Sigmoid colon (tissue), 7 donors: ENCODE results near the gene ROBO3. TPM values are rescaled to one million over a fixed set of nuclear protein-coding genes. Genes with fewer than 3 reads are reported as not detected.

Source experiments
- DNase-seq: peaks from one replicate; pipeline ENCODE4 v3.0.0-alpha.2; 2019
- H3K27ac ChIP-seq, 4 donors: fragments of 200-600 bp; sonication (generic); one replicate each; pipeline ENCODE4 v1.5.1; 2016 to 2019; ENCODE audit warnings: mild to moderate bottlenecking in 1 of 4
- H3K27me3 ChIP-seq, 3 donors: fragments of 200-600 bp; sonication (generic); one replicate each; pipeline ENCODE4 v1.5.1; 2019; ENCODE audit warnings: mild to moderate bottlenecking in 1 of 3
- H3K36me3 ChIP-seq, 4 donors: fragments of 200-600 bp; sonication (generic); one replicate each; pipeline ENCODE4 v1.5.1; 2016 to 2019
- H3K4me1 ChIP-seq, 4 donors: fragments of 200-600 bp; sonication (generic); one replicate each; pipeline ENCODE4 v1.5.1; 2017 to 2019
- H3K4me3 ChIP-seq, 4 donors: fragments of 200-600 bp; sonication (generic); one replicate each; pipeline ENCODE4 v1.5.1; 2017 to 2019; ENCODE audit warnings: mild to moderate bottlenecking in 2 of 4, moderate library complexity in 1 of 4
- H3K9me3 ChIP-seq, 4 donors: fragments of 200-600 bp in 3 of 4; sonication (generic) in 3 of 4; one replicate each; pipeline versions ENCODE4 v1.5.1 to v1.6.1; 2013 to 2019
- EP300 ChIP-seq, 4 donors: sonication (generic); formaldehyde crosslinking; IDR thresholded peaks; one replicate each; pipeline ENCODE4 v1.6.1; 2017; ENCODE audit warnings: antibody characterized with exemption in 4 of 4
- POLR2A ChIP-seq, 2 donors: fragments of 450-650 bp; IDR thresholded peaks; one replicate each; pipeline ENCODE4 v1.6.1; 2016; ENCODE audit warnings: antibody characterized with exemption in 2 of 2, mild to moderate bottlenecking in 2 of 2, moderate library complexity in 2 of 2
- POLR2AphosphoS5 ChIP-seq, 4 donors: sonication (generic); formaldehyde crosslinking; IDR thresholded peaks; one replicate each; pipeline ENCODE4 v1.6.1; 2017; ENCODE audit warnings: antibody characterized with exemption in 4 of 4
- WGBS, 2 donors: extraction: QIAGEN DNeasy Blood & Tissue Kit; methylation state at CpG; one replicate each; pipeline ENCODE4 v1.1.7; 2013; 5-methylcytosine and 5-hydroxymethylcytosine counted together
- intact Hi-C: fragments of 100-400 bp; cut with DNase I; formaldehyde crosslinking; loops from one replicate; pipeline ENCODE4 v1.15.1; 2023
- polyA plus RNA-seq, 3 donors: library from polyadenylated mRNA; stranded (reverse); fragments of 200-250 nt; gene quantifications; one replicate each; pipeline ENCODE4 v1.2.3, GENCODE V29; 2013
- total RNA-seq, 4 donors: library from RNA; depleted of rRNA; stranded (reverse); fragments of >200 nt; gene quantifications; one replicate each; pipeline ENCODE4 v1.1.0, GENCODE V29; 2016
- TF ChIP-seq, protein P1 (sequence below), 4 experiments: fragments of 450-650 bp in 3 of 4; fragments of 200-600 bp in 1 of 4; IDR thresholded peaks; one replicate each; pipeline ENCODE4 v1.5.1; 2016 to 2019; ENCODE audit warnings: antibody characterized with exemption in 4 of 4, mild to moderate bottlenecking in 3 of 4, moderate library complexity in 2 of 4
- donor health status: healthy with polysubstance abuse.
- donor health status: Bipolar disorder and iron deficiency.
- donor health status: healthy.

The ROBO3 gene
- total and polyA plus RNA-seq, 7 donors, result 1.6 to 37.7 (median 9.1) TPM

DNA sequence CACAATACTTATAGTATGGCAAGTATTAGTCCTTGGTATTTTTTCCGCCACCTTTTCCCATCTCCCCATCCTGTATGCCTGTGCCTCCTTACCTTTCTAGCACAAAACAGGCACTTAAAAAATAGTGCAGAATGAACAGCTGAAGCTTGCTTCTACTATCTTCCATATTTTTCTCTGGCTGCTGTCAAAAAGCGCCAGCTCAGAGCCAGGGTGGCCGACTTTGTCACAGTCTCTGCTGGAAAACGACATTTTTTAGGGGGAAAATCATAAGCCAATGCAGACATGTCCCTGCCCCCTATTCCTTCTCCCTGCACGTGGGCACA lies 26.5 kb upstream of the ROBO3 start:
- Histone ChIP-seq H3K36me3 (no peaks in the 10 kb centered on the region), H3K27me3 (peaks cover 32 to 62% (median 52%) of the 10 kb centered on the region in 3 donors), H3K9me3 (no peaks in the 10 kb centered on the region), H3K4me1 (peaks cover 0 to 28% (median 27%) of the 10 kb centered on the region in 4 donors), H3K27ac (no peak overlapping the region), H3K4me3 (peak overlapping the region in 1 of 4 donors; percentile 41)
- no peak for DNase-seq
- 26 to 31% methylated on average over 5 of the region's 5 CpGs for WGBS, 2 donors
- intact Hi-C loops, result loop anchor here (5.0 kb wide), 1 partner anchor 39 kb away; no protein-coding TSS in a partner anchor
- TF ChIP-seq, protein P1, sequence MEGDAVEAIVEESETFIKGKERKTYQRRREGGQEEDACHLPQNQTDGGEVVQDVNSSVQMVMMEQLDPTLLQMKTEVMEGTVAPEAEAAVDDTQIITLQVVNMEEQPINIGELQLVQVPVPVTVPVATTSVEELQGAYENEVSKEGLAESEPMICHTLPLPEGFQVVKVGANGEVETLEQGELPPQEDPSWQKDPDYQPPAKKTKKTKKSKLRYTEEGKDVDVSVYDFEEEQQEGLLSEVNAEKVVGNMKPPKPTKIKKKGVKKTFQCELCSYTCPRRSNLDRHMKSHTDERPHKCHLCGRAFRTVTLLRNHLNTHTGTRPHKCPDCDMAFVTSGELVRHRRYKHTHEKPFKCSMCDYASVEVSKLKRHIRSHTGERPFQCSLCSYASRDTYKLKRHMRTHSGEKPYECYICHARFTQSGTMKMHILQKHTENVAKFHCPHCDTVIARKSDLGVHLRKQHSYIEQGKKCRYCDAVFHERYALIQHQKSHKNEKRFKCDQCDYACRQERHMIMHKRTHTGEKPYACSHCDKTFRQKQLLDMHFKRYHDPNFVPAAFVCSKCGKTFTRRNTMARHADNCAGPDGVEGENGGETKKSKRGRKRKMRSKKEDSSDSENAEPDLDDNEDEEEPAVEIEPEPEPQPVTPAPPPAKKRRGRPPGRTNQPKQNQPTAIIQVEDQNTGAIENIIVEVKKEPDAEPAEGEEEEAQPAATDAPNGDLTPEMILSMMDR (IDR thresholded peaks at IDR 0.05), result no peak
- TF ChIP-seq POLR2A (IDR thresholded peaks at IDR 0.05) (no peak), EP300 (IDR thresholded peaks at IDR 0.05) (no peak), POLR2AphosphoS5 (IDR thresholded peaks at IDR 0.05) (no peak)

- Histone ChIP-seq H3K27me3 (peaks cover 35 to 68% (median 58%) of the 10 kb centered on the region in 3 donors), H3K4me3 (peak overlapping the region in 3 of 4 donors; percentile 17 to 41 (median 37)), H3K36me3 (no peaks in the 10 kb centered on the region), H3K9me3 (no peaks in the 10 kb centered on the region), H3K27ac (no peak overlapping the region), H3K4me1 (peaks cover 0 to 28% (median 27%) of the 10 kb centered on the region in 4 donors)
- WGBS, 2 donors, result 1 to 2% methylated on average over 87 of the region's 87 CpGs
- no peak for DNase-seq
- intact Hi-C loops, result loop anchor here (5.0 kb wide), 1 partner anchor 38 kb away; no protein-coding TSS in a partner anchor
- TF ChIP-seq POLR2A (IDR thresholded peaks at IDR 0.05), result no peak
- no peak for TF ChIP-seq EP300 (IDR thresholded peaks at IDR 0.05)
- TF ChIP-seq, protein P1 (IDR thresholded peaks at IDR 0.05), result no peak
- TF ChIP-seq POLR2AphosphoS5 (IDR thresholded peaks at IDR 0.05), result no peak
Measured at GRCh38 chr11:124839128-124839971, 25.9 kb upstream of the ROBO3 start.

DNA sequence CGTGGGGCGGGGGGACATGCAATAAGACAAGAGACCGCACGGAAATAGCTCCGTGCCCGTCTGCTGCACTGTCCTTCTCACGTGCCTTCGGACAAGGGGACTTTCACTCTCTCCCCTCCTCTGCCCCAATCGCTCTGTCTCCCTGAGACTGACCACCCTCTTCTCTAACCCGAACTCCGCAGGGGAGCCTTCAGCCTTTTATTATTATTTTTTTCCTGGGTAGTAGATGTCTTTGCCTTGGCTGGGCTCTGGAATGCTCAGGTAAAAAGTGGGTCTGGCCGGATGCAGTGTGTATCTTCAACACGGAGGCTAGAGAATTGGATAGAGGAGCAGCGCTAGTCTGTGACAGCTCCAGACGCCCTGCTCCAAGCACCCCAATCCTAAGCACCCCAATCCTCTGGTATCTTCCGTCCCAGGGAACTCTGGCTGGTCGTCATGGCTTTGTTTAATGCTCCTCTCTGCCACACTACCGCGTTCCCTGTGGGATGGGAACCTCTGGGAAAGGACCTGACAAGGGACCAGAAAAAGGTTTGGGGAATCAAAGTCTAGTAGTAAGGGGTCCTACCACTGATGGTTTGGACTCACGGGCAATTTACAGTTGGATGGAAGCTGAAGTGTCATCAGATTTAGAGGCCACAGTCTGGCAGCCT lies 25.1 kb upstream of the ROBO3 start:
- peaks cover 38 to 76% (median 66%) of the 10 kb centered on the region in 3 donors for H3K27me3 ChIP-seq
- 7 to 11% methylated on average over 20 of the region's 20 CpGs for WGBS, 2 donors
- H3K9me3 ChIP-seq, result no peaks in the 10 kb centered on the region
- intact Hi-C loops, result loop anchor here (5.0 kb wide), 1 partner anchor 37 kb away; no protein-coding TSS in a partner anchor
- H3K4me1 ChIP-seq, result peaks cover 0 to 28% (median 27%) of the 10 kb centered on the region in 4 donors
- TF ChIP-seq EP300 (IDR thresholded peaks at IDR 0.05), result no peak
- no peak for TF ChIP-seq POLR2AphosphoS5 (IDR thresholded peaks at IDR 0.05)
- TF ChIP-seq, protein P1 (IDR thresholded peaks at IDR 0.05), result no peak
- TF ChIP-seq POLR2A (IDR thresholded peaks at IDR 0.05), result no peak
- no peak for DNase-seq
- no peaks in the 10 kb centered on the region for H3K36me3 ChIP-seq
- no peak overlapping the region for H3K27ac ChIP-seq
- H3K4me3 ChIP-seq, result peak overlapping the region in 3 of 4 donors; percentile 17 to 41 (median 37)

DNA sequence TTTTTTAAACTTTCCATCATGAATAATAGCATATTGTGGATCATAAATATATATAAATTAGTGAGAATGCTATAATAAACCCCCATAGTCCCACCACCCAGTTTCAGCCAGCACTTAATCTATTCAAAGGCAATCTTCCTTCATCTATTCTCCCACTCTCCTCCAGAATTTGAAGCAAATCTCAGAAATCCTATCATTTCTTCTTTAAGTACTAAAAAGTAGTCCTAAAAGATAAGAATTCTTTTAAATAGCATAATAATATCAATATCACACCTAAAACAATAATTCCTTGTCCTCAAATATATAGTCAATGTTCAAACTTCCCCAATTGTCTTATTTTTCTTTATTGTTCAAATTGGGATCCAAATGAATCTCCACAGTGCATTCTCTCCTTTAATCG lies 24.6 kb upstream of the ROBO3 start:
- no peaks in the 10 kb centered on the region for H3K36me3 ChIP-seq
- no peaks in the 10 kb centered on the region for H3K9me3 ChIP-seq
- H3K27me3 ChIP-seq, result peaks cover 44 to 81% (median 71%) of the 10 kb centered on the region in 3 donors
- peaks cover 0 to 28% (median 27%) of the 10 kb centered on the region in 4 donors for H3K4me1 ChIP-seq
- WGBS, 2 donors, result 45 to 55% methylated on average over 1 of the region's 1 CpG
- intact Hi-C loops, result no loop called here
- H3K27ac ChIP-seq, result no peak overlapping the region
- no peak overlapping the region for H3K4me3 ChIP-seq
- no peak for TF ChIP-seq POLR2A (IDR thresholded peaks at IDR 0.05)
- no peak for TF ChIP-seq EP300 (IDR thresholded peaks at IDR 0.05)
- TF ChIP-seq, protein P1 (IDR thresholded peaks at IDR 0.05), result no peak
- no peak for TF ChIP-seq POLR2AphosphoS5 (IDR thresholded peaks at IDR 0.05)
- DNase-seq, result no peak
